Esophagus squamous epithelium (tissue), 4 donors: ENCODE data around the gene SLC44A1.

Experiments used
- POLR2A ChIP-seq, 4 donors: fragments of 450-650 bp; IDR thresholded peaks; one replicate each; pipeline ENCODE4 v1.6.1; 2017; ENCODE audit warnings: antibody characterized with exemption in 4 of 4, mild to moderate bottlenecking in 4 of 4, moderate library complexity in 3 of 4
- TF ChIP-seq, protein P1 (sequence below), 6 experiments: fragments of 450-650 bp in 4 of 6; fragments of 200-600 bp in 2 of 6; sonication (generic) in 2 of 6; IDR thresholded peaks; one replicate each; pipeline ENCODE4 v1.5.1; 2016 to 2019; ENCODE audit warnings: antibody characterized with exemption in 6 of 6, mild to moderate bottlenecking in 4 of 6, moderate library complexity in 4 of 6

DNA sequence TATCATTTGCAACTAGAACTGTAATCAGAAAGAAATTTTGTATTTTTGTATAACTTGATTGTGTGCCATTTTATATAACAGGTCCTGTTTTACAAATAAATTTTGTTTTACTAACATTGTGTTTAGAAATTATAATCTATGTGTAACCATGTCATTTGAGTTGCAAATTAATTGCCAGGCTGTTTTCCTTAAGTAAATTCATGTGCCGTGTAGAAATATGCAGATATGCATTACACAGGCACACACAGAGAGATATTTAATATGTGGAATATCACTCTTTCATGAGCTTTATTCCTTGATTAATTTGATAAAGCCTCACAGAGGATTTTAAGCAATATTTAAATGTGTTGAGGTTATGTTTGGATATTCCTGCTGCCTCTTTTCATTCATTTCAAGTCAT lies 146.8 kb downstream of the SLC44A1 start:
- TF ChIP-seq, protein P1, sequence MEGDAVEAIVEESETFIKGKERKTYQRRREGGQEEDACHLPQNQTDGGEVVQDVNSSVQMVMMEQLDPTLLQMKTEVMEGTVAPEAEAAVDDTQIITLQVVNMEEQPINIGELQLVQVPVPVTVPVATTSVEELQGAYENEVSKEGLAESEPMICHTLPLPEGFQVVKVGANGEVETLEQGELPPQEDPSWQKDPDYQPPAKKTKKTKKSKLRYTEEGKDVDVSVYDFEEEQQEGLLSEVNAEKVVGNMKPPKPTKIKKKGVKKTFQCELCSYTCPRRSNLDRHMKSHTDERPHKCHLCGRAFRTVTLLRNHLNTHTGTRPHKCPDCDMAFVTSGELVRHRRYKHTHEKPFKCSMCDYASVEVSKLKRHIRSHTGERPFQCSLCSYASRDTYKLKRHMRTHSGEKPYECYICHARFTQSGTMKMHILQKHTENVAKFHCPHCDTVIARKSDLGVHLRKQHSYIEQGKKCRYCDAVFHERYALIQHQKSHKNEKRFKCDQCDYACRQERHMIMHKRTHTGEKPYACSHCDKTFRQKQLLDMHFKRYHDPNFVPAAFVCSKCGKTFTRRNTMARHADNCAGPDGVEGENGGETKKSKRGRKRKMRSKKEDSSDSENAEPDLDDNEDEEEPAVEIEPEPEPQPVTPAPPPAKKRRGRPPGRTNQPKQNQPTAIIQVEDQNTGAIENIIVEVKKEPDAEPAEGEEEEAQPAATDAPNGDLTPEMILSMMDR (IDR thresholded peaks at IDR 0.05): no peak
- TF ChIP-seq POLR2A (IDR thresholded peaks at IDR 0.05): no peak
